GM20431 (cell line): ENCODE data around the gene ERAP2.
"Not testable (repeated sequence)": the region's sequence is repeated elsewhere in the genome, so short reads cannot be mapped to it uniquely, and the experiment has no call there.

Experiments used
- in situ Hi-C: fragments of 300-500 bp; cut with MseI, MboI; formaldehyde crosslinking; loops from one replicate; pipeline ENCODE4 v1.15.0; 2020; ENCODE audit warnings: low sequenced_read_pairs; ENCODE audit not compliant: unreplicated experiment

ERAP2 gene, protein sequence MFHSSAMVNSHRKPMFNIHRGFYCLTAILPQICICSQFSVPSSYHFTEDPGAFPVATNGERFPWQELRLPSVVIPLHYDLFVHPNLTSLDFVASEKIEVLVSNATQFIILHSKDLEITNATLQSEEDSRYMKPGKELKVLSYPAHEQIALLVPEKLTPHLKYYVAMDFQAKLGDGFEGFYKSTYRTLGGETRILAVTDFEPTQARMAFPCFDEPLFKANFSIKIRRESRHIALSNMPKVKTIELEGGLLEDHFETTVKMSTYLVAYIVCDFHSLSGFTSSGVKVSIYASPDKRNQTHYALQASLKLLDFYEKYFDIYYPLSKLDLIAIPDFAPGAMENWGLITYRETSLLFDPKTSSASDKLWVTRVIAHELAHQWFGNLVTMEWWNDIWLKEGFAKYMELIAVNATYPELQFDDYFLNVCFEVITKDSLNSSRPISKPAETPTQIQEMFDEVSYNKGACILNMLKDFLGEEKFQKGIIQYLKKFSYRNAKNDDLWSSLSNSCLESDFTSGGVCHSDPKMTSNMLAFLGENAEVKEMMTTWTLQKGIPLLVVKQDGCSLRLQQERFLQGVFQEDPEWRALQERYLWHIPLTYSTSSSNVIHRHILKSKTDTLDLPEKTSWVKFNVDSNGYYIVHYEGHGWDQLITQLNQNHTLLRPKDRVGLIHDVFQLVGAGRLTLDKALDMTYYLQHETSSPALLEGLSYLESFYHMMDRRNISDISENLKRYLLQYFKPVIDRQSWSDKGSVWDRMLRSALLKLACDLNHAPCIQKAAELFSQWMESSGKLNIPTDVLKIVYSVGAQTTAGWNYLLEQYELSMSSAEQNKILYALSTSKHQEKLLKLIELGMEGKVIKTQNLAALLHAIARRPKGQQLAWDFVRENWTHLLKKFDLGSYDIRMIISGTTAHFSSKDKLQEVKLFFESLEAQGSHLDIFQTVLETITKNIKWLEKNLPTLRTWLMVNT

DNA sequence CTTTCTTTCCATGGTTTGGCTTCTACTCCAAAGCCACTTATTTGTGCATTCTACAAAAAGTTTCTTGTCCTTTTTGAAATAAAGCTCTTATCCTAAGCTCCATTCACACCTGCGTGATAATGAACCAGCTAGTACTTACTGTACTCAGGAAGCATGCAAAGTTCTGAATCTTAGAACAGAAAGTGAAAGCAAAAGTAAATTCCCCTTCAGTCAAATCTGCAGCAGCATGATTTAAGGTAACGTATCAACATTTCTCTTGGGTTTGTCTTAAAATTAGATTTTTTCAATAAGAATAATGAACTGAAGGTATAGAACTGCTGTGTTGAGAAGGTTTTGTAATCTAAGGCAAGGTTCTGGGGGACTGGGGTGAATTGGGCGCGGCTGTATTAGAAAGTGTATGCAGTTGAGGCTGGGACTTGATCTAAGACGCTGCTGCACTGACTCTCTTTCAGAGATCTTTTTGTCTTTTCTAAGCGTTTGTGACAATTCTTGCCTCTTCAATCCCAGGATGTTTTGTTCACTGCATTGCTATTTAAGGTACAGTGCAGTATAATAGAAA lies at the start of gene ERAP2:
Gene ERAP2 (plus strand): TSS at position 209 of the 559 bp plus-strand sequence. CDS start 3,186 bp downstream, outside the sequence.
- in situ Hi-C loops = no loop called here

DNA sequence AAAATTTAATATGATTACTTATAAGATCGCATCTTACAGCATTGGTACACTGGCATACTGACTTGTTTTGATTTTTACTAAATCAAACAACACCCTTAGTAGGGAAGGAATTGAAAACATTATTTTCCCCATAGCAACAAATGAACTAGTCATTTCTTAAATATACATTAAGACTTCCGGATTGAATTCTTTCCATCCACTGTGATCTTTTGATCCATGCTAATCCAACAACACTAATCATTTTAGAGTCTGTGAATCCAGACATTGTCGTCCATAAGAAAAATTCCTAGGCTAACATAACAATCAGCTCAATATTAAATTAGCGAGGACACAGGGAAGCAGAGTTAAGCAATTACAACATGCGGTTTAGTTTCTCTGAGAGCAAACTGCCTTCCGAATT lies 47.0 kb upstream of the ERAP2 start:
- in situ Hi-C loops = no loop called here

DNA sequence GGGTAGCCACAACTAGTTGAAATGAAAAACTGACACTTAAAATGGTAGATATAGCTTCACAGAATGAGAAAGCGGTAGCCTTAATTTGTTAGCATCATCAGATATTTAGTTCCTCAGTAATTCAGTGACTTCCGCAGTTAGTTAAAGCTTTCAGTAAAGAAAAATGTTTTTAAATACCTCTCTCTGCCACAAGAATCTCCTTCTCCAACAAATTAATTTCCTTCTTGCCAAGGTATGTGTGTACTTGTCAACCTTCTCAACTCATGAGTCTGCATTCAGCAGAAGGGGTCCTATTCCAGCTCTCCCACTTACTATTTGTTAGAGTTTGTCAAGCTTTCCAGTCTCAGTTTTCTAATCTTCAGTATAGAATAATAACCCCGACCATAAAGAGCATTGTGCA lies 42.3 kb upstream of the ERAP2 start:
- in situ Hi-C loops = no loop called here

DNA sequence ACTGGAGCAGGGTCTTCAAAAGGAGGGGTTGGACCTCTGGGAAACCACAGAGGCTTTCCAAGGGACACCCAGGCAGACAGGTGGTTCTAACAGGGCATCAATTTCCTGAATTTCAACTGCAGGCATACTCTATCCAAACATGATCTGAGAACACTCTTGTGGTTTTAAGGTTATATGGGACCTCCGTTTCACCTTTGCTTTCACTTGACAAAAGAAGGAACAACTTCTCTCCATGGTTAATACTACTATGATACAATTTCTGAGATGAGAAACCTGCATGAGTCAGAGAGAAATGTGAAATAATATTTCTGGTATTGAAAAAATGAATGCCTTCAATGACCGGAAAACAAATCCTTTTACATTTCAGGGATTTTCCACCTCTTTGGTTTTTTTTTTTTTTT lies 40.5 kb upstream of the ERAP2 start:
- in situ Hi-C loops = no loop called here

DNA sequence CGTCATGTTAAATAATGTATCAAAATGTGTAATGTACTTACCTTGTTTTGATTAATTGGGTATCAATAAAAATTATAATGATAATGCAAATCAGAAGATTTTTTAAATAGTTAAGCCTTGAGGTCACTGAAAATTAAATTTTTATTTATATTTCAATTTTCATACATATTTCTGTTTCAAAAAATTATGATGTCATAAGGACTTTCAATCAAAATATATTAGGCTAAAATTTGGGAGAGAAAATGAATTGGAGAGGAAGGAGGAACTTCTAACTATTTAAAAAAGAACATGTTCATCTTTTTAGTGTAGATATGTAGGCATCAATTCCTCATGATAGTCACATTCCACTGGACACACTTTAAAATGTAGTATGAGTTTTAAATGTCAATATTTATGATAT lies 39.5 kb upstream of the ERAP2 start:
- in situ Hi-C loops = no loop called here

DNA sequence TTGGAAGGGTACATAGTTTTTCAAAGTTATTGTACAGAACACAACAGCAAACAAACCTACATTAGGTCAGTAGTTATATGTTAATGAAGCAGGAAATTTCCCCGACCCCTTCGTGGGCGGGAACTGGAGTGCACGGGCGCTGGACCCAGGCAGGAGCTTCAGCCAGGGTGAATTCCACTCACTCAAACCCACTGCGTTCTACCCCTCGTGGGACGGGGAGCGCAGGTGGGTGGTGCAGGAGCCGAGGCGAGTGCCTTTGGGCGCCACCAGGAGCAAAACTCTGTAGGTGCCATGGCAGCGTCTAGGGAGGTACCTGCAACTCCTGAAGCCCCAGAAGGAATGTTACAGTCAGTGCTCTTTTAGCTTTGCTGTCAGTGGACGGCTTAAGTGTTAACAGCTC lies 39.0 kb upstream of the ERAP2 start:
- in situ Hi-C loops = no loop called here

DNA sequence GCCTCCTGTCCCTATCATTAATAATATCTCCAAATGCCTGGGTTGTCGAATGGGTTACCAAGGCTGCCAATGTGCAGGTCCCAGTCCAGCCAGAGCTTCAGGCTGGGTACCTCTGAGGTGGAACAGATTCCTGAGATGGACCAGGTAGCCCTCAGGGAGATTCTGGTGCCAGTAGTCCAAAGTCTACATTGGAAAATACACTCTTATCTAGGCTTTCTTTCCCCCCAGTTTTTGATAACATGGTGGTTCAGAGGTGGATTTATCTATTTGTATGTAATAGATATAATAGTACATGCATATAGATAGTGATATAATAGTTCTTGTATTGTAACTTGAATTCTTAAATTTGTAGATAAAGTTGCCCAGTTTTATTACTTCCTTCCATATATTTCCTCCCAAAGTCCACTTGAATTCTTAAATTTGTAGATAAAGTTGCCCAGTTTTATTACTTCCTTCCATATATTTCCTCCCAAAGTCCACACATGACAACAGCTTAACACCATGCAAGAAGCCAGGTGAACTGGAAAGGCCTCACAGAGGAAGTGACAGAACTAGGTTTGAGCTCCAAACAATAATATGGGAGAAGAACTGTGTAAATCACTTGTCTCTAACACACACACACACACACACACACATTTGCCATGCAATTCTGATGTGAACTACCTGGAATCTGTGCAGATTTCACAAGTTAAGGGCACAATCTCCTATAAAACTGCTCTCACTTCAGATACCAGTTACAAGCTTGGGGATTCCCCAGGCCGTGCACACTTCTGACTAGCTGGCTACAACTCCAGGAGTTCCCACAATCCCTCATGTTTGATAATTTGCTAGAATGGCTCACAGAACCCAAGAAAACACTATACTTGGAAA lies 37.9 kb upstream of the ERAP2 start:
- in situ Hi-C loops = no loop called here

DNA sequence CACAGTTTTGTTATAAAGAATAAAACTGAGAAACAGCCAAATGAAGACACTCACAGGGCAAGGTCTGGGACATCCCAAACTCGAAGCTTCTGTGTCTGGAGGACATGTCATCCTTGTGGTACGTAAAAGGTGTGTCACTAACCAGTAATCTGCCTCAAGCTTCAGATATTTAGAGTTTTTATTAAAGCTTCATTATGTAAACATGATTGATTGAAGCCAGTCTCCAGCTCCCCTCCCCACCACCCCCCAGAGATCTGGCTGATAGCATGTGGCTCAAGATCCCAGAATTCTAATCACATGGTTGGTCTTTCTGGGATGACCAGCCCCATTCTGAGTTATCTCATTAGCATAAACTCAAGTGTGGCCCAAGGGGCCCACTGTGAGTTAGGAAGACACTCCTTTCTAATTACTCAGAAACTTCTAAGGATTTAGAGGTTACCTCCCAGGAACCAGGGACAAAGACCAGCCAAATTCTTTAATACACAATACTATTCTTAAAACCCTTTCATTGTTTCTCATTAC lies 37.2 kb upstream of the ERAP2 start:
- in situ Hi-C loops = no loop called here

DNA sequence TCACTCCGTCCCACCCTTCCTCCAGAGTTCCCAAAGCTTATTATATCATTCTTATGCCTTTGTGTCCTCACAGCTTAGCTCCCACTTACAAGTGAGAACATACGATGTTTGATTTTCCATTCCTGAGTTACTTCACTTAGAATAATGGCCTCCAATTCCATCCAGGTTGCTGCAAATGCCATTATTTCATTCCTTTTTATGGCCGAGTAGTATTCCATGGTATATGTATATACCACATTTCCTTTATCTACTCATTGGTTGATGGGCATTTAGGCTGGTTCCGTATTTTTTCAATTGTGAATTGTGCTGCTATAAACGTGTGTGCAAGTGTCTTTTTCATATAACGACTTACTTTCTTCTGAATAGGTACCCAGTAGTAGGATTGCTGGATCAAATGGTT lies 34.4 kb upstream of the ERAP2 start:
- in situ Hi-C loops = not testable (repeated sequence)

DNA sequence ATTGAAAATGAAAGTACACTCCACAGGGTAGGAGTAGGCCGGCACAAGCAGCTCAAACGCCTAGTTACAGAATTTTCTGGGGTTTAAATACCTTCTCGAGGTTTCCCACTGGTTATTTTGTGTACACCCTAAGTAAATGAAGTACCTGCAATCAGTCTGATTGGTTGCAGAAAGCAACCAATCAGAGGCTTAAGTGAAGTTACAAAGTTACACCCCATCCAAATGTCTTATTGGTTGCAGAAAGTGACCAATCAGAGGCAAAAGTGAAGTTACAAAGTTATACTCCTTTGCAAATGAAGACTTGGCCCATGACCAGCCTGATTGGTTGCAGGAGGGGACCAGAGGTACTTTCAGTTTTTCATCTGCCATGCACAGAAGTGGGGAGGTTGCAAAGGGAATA lies 33.2 kb upstream of the ERAP2 start:
- in situ Hi-C loops = no loop called here

DNA sequence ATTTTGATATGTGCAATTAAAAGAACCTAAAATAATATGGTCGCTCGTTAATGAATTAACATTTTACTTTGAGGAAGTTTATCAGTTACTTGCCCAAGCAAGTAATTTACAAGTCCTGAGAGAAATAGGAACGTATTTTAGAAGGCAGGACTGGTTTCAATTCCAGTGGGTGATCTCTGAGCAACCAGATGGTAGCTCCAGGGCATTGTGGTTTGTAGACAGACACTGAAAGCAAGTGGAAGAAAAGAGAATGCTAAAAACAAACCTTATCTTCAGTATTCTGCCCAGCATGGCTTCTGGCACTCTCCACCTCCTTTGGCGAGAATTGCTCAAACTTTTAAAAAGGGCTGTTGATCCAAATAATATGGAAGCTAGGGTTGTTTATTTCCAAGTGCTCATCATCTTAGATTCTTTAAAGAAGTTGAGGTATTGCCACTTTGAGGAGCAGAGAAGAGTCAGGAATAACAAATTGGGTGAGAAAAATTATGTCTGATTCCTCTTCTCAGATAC lies 31.8 kb upstream of the ERAP2 start:
- in situ Hi-C loops = no loop called here

DNA sequence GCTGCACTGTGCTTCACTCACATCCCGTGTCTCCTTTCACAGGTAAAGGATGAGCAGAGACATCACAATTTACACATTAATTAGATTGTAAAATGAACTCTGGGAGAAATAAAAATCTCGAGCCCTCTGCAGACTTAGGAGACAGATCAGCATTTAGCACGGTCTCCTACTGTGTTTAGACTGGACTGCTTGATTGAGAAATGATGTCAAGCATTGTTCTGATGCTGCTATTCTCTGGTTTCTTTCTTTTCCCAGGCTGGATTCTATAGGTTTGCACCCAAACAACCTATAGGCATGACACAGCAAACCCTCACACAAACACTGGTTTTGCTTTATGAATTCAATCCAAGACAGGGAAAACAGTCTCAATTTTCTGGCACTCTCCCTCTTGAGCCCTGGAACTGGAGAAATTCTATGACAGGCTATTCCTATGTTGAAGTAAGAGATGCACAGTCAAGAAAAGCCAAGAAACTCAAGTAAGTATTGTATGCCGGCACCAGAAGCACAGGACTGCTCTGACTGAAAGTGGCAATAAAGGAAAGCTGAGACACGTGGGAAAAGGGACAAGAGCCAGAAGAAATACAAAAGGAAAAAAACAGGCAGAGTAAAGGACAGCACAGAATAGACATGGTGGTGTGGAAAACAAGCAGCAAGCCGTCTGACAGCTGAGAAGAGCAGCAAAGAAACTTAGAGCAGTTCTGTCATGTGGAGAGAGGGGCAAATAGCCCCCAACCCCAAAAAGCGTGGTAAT lies 24.8 kb upstream of the ERAP2 start:
- in situ Hi-C loops = loop anchor here (25.0 kb wide), 1 partner anchor 311 kb away; no protein-coding TSS in a partner anchor

DNA sequence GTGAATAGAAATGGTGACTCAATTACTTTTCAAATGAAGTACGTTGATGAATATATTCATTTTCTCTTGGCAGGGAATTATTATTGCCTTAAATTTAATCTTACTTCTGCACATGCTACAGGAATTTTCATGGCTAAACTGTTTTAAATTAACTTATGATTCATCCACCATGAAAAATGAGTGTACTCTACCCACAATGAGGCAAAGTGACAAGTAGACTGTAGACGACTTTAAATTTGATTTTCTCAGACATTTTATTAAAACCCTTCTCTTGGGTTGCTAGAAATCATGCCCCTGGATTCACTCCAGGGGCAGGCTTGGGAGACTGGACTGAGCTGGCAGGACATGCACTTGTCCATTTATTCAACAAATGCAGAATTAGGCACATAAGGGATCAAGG lies 23.5 kb upstream of the ERAP2 start:
- in situ Hi-C loops = loop anchor here (25.0 kb wide), 1 partner anchor 310 kb away; no protein-coding TSS in a partner anchor

DNA sequence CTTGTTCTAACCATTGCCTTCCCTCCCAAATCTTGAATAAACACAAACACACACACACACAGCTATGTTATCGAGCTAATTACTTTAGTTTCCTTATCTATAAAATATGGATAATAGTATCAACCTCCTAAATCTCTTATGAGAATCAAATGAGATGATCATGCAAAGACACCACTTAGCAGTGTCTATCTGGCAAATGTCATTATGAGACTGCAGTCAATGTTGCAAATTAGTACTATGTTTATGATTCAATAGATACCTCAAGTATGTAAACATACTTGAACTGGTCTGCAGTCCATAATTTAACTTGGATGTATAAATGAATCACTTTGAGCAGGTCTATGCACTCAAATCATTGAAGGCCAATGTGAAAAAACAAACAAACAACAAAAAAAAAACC lies 22.2 kb upstream of the ERAP2 start:
- in situ Hi-C loops = loop anchor here (25.0 kb wide), 1 partner anchor 308 kb away; no protein-coding TSS in a partner anchor

DNA sequence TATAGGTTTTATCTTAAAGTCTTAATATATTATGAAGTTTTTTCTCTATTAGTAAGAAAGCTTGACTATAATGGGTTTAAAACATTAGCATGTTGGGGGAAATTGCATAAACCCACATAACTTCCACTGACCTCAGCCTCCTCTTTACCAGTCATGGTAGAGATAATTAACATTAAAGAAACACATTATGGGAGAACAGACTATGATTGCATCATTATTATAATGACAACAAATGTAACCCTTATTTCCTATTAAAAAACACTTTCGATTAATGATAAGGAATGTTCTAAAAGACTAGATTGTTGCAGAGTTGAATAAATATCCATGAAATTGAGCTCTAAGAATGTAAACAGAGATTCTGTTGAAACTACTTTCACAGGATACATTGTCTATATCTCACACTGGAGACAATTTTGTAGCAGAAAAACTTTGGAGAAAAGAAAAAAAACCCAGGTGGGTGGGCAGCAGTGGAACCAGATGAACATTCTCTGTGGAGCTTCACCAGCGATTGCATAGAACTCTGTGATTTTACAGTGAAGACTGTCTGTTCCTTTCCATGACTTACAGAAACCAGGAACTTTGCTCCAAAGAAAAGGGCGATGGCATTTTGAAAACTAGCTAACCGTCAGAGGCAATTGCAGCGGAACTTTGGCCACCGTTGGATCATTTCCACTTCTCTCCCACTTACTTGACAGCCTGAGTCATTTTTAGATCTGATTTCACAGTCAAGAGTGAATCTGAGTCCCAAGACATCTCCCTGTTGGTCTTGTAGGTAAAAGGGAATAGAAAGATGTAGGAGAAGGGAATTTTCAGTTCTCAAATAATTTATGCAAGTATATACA lies 21.0 kb upstream of the ERAP2 start:
- in situ Hi-C loops = loop anchor here (25.0 kb wide), 1 partner anchor 307 kb away; no protein-coding TSS in a partner anchor

DNA sequence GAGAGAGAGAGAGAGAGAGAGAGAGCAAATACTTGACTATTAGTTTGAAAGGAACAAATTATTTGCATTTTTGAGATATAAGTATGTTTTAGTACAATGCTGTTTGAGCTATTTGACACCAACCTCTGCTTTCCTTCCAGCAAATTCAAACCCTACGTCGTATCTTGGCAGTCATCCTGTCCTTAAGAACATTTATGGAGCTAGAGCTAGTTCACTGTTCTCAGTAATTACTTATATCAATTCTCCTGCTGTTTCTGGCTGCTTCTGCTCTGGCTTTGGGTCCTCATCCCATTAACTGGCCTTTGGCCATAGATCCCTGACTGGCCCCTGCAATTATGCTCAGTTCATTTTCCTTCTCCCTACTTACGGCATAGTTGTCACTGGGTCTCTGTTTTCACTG lies 19.9 kb upstream of the ERAP2 start:
- in situ Hi-C loops = loop anchor here (25.0 kb wide), 1 partner anchor 306 kb away; no protein-coding TSS in a partner anchor

DNA sequence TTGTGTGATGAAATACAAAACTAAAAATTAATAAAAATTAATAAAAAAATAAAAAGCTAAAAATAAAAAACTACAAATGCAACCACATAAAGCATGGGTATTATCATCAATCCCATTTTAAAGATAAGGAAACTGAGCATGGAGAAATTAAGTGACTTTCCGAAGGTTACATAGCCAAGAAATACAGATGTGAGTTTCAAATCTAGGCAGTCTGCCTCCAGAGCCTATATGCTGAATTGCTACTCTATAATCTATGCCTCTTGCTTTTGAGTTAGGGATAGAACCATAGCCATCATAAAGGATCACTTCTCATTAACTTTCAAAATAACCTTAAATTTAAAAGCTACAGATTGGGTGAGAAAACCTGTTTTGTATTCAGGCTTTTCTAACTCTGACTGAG lies 18.8 kb upstream of the ERAP2 start:
- in situ Hi-C loops = loop anchor here (25.0 kb wide), 1 partner anchor 305 kb away; no protein-coding TSS in a partner anchor
